ENCODE results near the gene RNU2-63P.

GRCh38 chr2:87996570-87996969, 19.8 kb downstream of the RNU2-63P start:
- TF ChIP-seq CTCF (conservative IDR thresholded peaks at IDR 0.05) (no peak), EZH2 (IDR thresholded peaks at IDR 0.05; ENCODE audit: low read depth) (no peak)
